HG03354 (cell line): ENCODE results near the gene CNST.
"Not testable (repeated sequence)": the region's sequence is repeated elsewhere in the genome, so short reads cannot be mapped to it uniquely, and the experiment has no call there.

Experiments used
- ATAC-seq: cut with Tn5 transposase; IDR thresholded peaks from one replicate; pipeline ENCODE4 v1.9.1; 2021; ENCODE audit warnings: mild to moderate bottlenecking; ENCODE audit not compliant: unreplicated experiment, poor library complexity, severe bottlenecking

CNST gene

DNA sequence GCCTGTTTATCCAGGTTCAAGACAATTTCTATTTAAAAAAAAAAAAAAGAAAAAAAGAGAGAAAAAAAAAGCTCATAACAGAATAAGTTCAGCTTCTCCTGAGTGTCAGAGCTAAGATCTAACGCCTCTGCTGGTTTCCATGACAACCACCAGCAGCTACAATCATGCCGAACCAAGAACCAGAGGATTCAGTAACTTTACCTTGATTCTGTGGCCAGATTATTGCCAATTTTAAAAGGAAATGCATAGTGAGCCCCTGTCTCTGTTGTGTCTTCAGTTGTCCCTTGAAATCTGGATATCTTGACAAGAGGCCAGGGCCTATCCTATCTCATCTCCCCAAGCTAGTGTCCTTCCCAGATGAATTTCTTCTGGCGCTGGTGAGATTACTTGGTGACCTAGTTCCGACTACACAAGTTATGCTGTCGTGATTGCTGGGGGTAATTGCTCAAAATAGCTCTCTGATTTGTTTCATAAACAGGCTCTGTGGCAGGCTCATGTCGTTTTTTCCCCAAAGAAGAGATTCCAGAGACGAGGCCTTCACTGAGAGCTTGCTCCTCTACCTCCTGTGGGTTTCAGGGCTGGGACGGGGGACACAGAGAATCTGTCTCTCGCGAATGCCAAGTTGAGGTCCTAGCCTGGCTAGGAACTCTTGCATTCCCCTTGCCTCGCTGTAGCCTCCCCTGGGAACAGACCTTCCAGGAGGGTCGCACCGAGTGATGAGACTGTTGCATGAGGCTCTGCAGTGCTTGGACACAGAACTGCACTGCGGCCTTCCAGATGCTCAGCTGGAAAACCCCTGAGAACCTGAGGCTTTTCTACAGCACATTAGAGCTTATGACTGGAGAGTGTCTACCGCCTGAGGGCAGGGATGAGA, 125.6 kb downstream of the CNST start:
- ATAC-seq, result no peak

GRCh38 chr1:246694213-246694895, 128.1 kb downstream of the CNST start:
- ATAC-seq, result not testable (repeated sequence)

DNA sequence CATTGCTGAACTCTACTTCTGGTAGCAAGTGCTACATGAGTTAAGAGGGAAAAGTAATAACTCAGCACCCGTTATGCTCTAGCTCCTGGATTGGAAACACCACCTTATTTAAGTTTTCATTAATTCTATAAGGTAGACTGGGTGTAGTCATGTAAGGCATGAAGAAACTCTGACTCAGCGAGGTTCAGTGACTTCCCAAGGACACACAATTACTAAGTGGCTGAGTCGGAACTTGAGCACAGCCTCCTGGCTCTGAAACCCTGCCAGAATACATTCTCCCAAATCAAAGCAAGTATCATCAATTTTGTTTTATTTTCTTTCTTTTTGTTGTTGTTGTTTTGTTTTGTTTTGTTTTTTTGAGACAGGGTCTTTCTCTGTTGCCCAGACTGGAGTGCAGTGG, 128.9 kb downstream of the CNST start:
- no peak for ATAC-seq

DNA sequence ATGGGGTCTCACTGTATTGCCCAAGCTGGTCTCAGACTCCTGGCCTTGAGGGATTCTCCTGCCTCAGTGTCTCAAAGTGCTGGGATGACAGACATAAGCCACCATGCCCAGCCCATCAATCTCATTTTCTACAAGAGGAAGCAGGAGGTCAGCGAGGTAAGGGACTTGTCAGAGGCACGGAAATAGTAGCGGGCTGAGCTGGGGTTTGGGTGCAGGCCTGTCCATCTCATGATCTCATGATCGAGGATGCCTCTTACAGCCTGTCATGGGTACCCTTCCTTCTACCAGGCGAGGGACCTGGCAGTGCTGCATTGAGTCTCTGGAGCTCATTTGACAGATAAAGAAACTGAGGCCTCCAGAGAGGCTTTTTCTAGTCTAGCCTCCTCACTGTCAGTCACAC, 129.4 kb downstream of the CNST start:
- ATAC-seq, result no peak

DNA sequence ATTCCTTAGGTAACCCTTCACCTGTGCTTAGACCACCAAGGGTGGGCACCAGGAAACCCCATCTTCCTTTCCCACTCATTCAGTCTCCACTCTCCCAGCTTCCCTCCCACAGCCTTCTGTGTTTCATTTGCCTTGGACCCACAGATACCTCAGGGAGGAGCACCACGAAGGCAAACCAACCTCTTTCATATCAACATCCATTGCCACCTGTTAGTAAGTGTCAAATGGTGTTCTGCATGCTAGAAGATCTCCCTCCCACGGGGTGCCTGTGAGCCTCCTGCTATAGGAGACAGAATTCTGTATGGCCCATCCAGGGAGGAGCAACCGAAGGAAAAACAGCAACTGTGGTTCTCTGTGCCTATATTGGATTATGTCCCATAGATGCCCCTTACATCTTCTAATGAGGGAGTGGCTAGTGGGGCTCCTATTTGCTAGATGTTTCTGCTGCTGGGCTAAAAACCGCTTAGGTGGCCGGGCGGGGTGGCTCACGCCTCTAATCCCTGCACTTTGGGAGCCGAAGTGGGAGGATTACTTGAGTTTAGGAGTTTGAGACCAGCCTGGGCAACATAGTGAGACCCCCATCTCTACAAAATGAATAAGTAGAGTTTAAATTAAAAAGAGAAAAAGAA, 132.3 kb downstream of the CNST start:
- ATAC-seq, result peak; percentile 4

GRCh38 chr1:246699095-246699735, 133.0 kb downstream of the CNST start:
- ATAC-seq, result peak; percentile 98

DNA sequence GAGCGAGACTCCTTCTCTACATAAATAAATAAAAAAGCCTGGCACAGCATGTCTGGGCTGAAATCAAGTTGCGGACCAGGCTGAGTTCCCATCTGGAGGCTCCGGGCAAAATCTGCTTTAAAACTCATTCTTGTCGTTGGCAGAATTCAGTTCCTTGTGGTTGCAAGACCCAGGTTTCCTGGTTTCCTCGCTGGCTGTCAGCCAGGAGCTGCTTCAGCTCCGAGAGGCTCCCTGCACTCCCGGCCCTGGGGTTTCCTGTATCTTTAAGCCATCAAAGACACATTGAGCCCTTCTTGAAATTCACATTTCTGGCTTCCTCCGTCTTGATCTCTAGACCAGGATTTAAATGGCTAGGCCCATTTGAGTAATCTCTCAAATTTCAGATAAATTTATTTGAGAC, 137.3 kb downstream of the CNST start:
- no peak for ATAC-seq

DNA sequence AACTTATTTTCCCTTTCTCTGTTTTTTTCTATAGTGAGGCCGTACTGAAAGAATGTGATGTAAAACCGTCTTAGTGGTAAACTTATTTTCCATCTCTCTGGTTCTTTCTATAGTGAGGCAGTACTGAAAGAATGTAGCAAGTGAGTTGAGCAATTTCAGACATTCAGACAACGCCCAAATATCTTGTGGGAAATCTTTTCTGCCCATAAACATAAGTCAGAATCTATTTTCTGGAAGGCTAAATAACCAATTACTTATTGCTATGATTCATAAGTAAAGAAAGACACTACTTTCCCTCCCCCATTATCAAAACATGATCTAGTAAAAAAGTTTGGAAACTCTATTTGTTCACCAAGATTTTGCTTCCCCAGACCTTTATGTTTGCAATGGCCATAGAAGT, 139.1 kb downstream of the CNST start:
- ATAC-seq, result no peak

DNA sequence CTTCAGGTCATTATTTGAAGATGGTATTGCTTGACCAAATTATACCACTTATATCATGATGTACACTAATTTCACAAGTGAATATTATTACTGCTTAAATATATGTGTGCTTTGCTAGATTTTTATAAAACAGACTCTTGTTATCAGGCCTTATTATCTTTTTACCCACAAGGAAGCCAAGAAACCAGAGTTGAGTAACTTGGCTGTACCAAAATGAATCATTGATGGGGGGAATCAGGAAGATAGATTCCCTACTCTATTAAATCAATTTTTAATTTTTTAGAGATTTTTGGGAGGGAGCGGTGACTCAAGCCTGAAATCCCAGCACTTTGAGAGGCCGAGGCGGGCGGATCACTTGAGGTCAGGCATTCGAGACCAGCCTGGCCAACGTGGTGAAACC, 141.9 kb downstream of the CNST start:
- ATAC-seq, result no peak

DNA sequence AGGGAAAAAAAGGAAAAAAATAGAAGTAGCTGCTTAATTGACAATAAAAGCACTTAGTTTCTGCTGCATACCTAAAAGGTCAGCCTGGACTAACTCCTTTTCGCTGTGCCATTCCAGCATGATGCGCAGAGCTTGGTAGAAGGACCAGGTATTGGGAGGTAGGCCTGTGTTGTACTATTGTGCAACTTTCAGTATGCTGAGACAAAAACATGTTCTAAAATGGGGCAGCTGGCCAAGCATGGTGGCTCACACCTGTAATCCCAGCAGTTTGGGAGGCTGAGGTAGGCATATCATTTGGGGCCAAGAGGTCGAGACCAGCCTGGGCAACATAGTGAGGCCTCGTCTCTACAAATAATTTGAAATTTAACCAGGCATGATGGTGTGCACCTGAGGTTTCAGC, 142.9 kb downstream of the CNST start:
- ATAC-seq, result no peak

DNA sequence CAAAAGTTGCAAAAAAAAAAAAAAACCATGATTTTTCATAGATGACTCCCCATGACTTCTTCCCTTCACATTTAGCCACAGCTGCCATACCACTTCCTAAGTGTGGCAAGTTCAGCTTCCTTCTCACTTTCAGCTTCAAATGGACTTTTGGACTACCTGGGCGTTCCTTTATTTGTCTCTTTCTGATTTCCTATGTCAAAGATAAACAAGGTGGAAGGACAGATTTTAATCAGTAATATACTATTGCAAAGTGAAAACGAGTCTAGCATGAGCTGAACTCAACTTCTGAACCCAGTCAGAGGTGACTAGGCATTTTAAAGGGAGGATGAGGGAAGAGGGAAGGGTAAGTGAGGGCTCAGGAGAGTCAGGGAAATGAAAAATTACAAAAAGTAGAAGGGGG, 143.6 kb downstream of the CNST start:
- no peak for ATAC-seq

GRCh38 chr1:246711548-246712003, 145.3 kb downstream of the CNST start:
- ATAC-seq, result no peak

DNA sequence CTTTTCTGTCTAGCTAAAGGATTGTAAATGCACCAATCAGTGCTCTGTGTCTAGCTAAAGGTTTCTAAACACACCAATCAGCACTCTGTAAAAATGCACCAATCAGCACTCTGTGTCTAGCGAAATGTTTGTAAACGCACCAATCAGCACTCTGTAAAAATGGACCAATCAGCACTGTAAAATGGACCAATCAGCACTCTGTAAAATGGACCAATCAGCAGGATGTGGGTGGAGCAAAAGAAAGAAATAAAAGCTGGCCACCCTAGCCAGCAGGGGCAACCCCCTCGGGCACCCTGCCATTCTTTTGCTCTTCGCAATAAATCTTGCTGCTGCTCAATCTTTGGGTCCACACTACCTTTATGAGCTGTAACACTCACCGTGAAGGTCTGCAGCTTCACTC, 146.2 kb downstream of the CNST start:
- ATAC-seq, result not testable (repeated sequence)
